H54 (cell line): ENCODE results near the gene ITM2C.

Experiments used
- DNase-seq: peaks from one replicate; pipeline ENCODE4 v3.0.0; 2011; ENCODE audit warnings: low spot score, mixed read lengths; ENCODE audit not compliant: insufficient read length
- FAIRE-seq: peaks from 3 replicates; lab custom pipeline; 2011; peaks lifted over from hg19 to GRCh38; lab: Jason Lieb, UNC
- POLR2A ChIP-seq: IDR thresholded peaks from 2 replicates; pipeline ENCODE4 v1.6.1; 2011; ENCODE audit warnings: low read depth, mild to moderate bottlenecking, low read length

The ITM2C gene

GRCh38 chr2:230872968-230873660 is 8.4 kb downstream of the ITM2C start:
- FAIRE-seq = no peak
- no peak for DNase-seq
- TF ChIP-seq POLR2A = no peak

DNA sequence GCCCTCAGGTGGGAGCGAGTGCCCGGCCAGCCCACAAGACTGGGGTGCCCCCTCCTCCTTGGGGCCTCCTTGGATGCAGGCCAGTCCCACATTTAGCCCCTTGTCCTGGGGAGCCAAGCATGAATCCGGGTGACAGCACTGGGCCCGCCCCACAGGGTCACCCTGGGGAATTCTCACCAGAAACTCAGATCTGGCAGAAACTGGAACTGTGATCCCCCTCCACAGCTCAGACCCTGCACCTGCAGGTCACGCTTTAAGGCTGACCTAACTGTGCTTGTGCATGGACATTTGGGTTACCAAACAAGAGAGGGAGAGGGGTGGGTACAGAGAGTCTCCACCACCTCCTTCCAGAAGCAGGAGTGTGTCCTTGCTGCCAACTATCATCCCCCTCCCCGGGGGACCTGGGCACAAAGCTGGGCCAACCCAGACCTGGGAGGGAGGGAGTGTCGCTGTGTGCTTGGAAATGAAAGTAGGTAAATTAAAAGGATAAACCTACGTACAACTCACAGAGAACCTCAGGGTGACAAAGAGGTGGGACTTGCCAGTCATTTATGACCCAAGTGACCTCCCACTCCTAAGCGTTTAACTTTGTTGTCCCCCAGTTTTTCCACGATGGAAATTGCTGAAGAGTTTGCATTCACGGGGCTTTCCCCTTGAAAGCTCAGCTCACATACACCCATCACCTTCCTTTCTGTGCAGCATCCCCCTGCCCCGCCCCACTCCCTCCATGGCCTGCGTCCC is 9.1 kb downstream of the ITM2C start:
- DNase-seq = no peak
- no peak for FAIRE-seq
- TF ChIP-seq POLR2A = no peak

- DNase-seq (no peak), FAIRE-seq (no peak)
- TF ChIP-seq POLR2A = no peak
These were observed 9.7 kb downstream of the ITM2C start for GRCh38 chr2:230874456-230874855.

DNA sequence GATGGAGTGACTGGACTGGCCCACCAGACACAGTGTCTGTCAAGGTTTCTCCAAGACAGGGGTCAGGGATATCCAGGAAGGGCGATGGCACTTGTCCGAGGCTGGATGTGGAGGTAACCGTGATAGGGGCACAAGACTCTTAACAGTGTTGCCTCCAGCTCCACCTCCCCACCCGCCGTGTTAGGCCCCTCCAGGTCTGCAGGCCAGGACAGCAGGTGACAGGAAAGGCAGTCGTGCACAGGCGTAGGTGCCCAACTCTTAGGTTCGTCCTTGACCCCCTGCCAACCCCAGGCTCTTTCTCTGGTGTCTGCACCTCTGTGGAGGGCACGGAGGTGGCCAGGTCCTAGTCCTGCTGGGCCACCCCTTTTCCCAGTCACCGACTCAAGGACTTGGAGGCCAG is 10.1 kb downstream of the ITM2C start:
- DNase-seq (no peak), FAIRE-seq (no peak)
- TF ChIP-seq POLR2A = no peak

- no peak for TF ChIP-seq POLR2A
- DNase-seq (no peak), FAIRE-seq (no peak)
These were observed 10.9 kb downstream of the ITM2C start for GRCh38 chr2:230875347-230876315.

GRCh38 chr2:230877116-230877758 is 12.5 kb downstream of the ITM2C start:
- TF ChIP-seq POLR2A = no peak
- no peak for FAIRE-seq
- no peak for DNase-seq

DNA sequence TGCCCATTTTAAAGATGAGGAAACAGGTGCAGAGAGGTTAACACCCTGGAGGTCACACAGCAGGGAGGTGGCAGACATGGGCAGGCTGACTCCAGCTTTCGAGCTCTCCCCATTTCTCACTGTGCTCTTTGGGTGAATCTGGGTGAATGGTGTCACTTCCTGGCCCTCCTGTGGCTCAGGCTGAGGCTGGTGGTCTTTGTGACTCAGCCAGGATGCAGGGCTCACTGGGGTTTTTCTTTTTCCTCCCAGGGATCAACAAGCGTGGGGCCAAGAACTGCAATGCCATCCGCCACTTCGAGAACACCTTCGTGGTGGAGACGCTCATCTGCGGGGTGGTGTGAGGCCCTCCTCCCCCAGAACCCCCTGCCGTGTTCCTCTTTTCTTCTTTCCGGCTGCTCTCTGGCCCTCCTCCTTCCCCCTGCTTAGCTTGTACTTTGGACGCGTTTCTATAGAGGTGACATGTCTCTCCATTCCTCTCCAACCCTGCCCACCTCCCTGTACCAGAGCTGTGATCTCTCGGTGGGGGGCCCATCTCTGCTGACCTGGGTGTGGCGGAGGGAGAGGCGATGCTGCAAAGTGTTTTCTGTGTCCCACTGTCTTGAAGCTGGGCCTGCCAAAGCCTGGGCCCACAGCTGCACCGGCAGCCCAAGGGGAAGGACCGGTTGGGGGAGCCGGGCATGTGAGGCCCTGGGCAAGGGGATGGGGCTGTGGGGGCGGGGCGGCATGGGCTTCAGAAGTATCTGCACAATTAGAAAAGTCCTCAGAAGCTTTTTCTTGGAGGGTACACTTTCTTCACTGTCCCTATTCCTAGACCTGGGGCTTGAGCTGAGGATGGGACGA is 13.2 kb downstream of the ITM2C start:
- FAIRE-seq = no peak
- no peak for TF ChIP-seq POLR2A
- DNase-seq = no peak

GRCh38 chr2:230878599-230879188 is 14.0 kb downstream of the ITM2C start:
- no peak for TF ChIP-seq POLR2A
- DNase-seq = no peak
- FAIRE-seq = no peak

DNA sequence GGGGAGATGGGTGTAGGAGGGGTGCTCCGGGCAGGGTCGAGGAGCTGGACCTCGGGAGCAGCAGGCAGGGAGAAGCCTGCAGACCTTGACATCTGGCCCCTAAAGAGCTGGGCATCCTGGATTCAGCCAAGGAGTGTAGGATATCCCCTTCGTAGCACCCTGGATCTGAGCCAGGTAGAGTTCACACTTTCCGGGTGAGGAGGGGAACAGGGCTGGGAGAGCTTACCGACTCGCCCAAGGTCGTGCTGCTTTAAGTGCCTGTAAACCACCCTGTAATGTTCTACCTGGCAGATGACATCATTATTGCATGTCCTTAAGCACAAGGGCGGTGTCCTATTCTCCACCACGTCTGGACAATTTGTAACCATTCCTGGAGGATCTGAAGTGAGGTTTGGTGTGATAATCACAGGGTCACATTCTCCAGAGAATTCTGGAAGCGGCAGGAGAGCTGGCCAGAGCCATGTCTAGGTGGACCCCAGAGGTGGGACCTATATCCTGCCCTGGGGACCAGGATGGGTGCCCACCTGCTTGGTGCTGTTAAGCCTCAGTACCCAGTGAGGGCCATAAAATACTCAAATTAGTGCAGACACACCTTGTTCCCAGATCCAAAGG is 14.6 kb downstream of the ITM2C start:
- DNase-seq (no peak), FAIRE-seq (no peak)
- TF ChIP-seq POLR2A = no peak

- no peak for TF ChIP-seq POLR2A
- FAIRE-seq (no peak), DNase-seq (no peak)
These were observed 15.1 kb downstream of the ITM2C start for GRCh38 chr2:230879891-230880290.

DNA sequence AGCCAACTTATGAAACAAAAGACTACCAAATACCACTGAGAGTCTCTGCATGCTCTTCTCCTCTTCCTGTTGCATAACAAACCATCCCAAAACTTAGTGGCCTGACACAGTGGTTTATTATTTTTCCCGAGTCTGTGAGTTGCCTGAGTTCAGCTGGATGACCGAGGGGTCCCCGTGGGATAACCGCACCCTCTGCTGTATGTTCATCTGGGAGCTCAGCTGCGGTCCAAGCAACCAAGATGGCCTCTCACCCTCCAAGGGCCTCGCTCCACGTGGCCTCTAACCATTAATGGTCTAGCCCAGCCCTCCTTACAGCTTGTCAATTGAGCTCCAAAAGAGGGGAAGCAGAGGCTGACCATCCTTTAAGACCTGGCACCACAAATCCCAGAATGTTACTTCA is 17.1 kb downstream of the ITM2C start:
- TF ChIP-seq POLR2A = no peak
- no peak for DNase-seq
- FAIRE-seq = no peak
